Activated T-cell treated with anti-CD3 and anti-CD28 coated beads, Interleukin-2, amount 50 U/mL, for 1 hour (primary cell): ENCODE measurements around the gene ADAM8.
A peak's percentile ranks its signal among the peaks of the same experiment; 100 is the strongest.

Experiments used
- DNase-seq: peaks from one replicate; pipeline ENCODE4 v3.0.0-alpha.2; 2020

Gene ADAM8

GRCh38 chr10:133308421-133309099, 31.9 kb upstream of the ADAM8 start, which contains the start of the genes TUBGCP2 and ZNF511:
Gene TUBGCP2 (minus strand): TSS chr10:133308872. CDS start chr10:133302941, 5,931 bp downstream.
Gene ZNF511 (plus strand): TSS chr10:133308914. CDS start chr10:133308944, 30 bp downstream.
- DNase-seq: peak; percentile 96

GRCh38 chr10:133307776-133308420, 31.2 kb upstream of the ADAM8 start:
- peak; percentile 92 for DNase-seq

GRCh38 chr10:133306941-133307379, 30.3 kb upstream of the ADAM8 start:
- DNase-seq: no peak

- no peak for DNase-seq
These were observed 29.4 kb upstream of the ADAM8 start for GRCh38 chr10:133306097-133306476.

- DNase-seq: no peak
These were observed 26.5 kb upstream of the ADAM8 start for GRCh38 chr10:133303206-133303605.

- DNase-seq: no peak
These were observed 25.6 kb upstream of the ADAM8 start for GRCh38 chr10:133302230-133302629.

GRCh38 chr10:133299738-133300137, 23.1 kb upstream of the ADAM8 start:
- no peak for DNase-seq

GRCh38 chr10:133299224-133299623, 22.6 kb upstream of the ADAM8 start:
- no peak for DNase-seq

- no peak for DNase-seq
These were observed 21.8 kb upstream of the ADAM8 start for GRCh38 chr10:133298466-133298865.

- no peak for DNase-seq
These were observed 20.8 kb upstream of the ADAM8 start for GRCh38 chr10:133297504-133297903.

- DNase-seq: no peak
These were observed 19.0 kb upstream of the ADAM8 start for GRCh38 chr10:133295426-133296320.

- DNase-seq: no peak
These were observed 17.5 kb upstream of the ADAM8 start for GRCh38 chr10:133294189-133294588.

- no peak for DNase-seq
These were observed 17.1 kb upstream of the ADAM8 start for GRCh38 chr10:133293810-133294119.

GRCh38 chr10:133292919-133293809, 16.5 kb upstream of the ADAM8 start:
- no peak for DNase-seq

- DNase-seq: no peak
These were observed 13.1 kb upstream of the ADAM8 start for GRCh38 chr10:133289761-133290160.

- no peak for DNase-seq
These were observed 11.3 kb upstream of the ADAM8 start for GRCh38 chr10:133287832-133288500.

GRCh38 chr10:133286366-133286765, 9.7 kb upstream of the ADAM8 start:
- DNase-seq: no peak

- DNase-seq: no peak
These were observed 8.5 kb upstream of the ADAM8 start for GRCh38 chr10:133285217-133285616.

GRCh38 chr10:133283931-133284330, 7.3 kb upstream of the ADAM8 start:
- DNase-seq: no peak

- DNase-seq: no peak
These were observed 6.2 kb upstream of the ADAM8 start for GRCh38 chr10:133282846-133283390.

GRCh38 chr10:133281628-133282372, 5.1 kb upstream of the ADAM8 start:
- no peak for DNase-seq
